ENCODE results near the gene PDRG1. TPM values are rescaled to one million over a fixed set of nuclear protein-coding genes. Genes with fewer than 3 reads are reported as not detected.

PDRG1 gene
- polyA plus RNA-seq, 1 experiment: 16.5 TPM

DNA sequence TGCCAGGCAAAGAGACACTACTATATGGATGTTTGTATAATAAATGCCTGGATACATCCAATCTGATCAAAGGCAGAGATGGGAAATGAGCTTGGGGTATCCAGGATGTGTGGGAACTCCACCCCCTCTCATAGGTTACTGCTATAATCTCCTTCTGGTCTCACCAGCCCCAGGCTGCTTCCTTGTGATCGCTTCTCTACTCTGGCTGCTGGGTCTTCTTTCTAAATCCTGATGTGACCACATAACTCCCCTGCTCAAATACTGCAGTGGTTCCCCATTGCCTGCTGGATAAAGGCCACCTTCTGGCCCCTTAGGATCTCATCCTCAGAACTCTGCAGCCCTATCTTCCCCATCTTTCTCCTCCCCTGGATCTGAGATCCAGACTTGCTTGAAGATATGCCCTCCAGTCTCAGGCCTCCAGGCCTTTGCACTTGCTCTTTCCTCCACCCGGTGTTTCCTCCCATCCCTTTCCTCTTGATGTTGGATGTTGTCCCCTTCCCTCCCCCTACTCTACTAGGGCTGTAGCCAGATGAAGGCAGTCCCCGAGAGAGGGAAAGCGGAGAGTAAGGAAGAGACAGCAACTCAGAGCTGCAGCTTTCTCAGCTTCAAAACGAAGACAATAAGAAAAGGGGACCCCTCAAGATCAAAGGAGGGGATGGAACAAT lies 15.3 kb upstream of the PDRG1 start:
- TF ChIP-seq, protein P1, sequence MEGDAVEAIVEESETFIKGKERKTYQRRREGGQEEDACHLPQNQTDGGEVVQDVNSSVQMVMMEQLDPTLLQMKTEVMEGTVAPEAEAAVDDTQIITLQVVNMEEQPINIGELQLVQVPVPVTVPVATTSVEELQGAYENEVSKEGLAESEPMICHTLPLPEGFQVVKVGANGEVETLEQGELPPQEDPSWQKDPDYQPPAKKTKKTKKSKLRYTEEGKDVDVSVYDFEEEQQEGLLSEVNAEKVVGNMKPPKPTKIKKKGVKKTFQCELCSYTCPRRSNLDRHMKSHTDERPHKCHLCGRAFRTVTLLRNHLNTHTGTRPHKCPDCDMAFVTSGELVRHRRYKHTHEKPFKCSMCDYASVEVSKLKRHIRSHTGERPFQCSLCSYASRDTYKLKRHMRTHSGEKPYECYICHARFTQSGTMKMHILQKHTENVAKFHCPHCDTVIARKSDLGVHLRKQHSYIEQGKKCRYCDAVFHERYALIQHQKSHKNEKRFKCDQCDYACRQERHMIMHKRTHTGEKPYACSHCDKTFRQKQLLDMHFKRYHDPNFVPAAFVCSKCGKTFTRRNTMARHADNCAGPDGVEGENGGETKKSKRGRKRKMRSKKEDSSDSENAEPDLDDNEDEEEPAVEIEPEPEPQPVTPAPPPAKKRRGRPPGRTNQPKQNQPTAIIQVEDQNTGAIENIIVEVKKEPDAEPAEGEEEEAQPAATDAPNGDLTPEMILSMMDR (IDR thresholded peaks at IDR 0.05; ENCODE audit: insufficient read depth, low read depth, low read length): no peak
- ChIA-PET CTCF (interaction anchor here (1.4 kb wide), 1 partner anchor 15 kb away, joined by 6 read pairs; the partner anchor contains the start of gene PDRG1), POLR2A (no interaction called here)
- Histone ChIP-seq H3K4me3 (ENCODE audit: low read depth, low read length) (no peak overlapping the region), H3K36me3 (ENCODE audit: control insufficient read depth, insufficient read depth, low read length) (no peaks in the 10 kb centered on the region), H3K27me3 (ENCODE audit: control insufficient read depth, insufficient read depth, low read length) (peaks cover 22% of the 10 kb centered on the region)
- no peak for DNase-seq (ENCODE audit: low read depth)

DNA sequence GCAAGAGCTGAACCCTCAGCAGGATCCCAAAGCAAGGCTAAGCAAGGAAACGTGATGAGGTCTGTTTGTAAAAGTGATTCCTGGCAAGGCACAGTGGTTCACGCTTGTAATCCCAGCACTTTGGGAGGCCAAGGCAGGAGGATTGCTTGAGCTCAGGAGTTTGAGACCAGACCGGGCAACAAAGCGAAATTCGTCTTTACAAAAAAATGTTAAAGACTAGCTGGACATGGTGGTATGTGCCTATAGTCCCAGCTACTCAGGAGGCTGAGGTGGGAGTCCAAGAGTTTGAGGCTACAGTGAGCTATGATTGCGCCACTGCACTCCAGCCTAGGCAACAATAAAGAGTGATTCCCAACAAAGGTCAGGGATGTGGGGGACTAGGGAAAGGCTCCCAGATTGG lies 12.0 kb upstream of the PDRG1 start:
- TF ChIP-seq, protein P1 (IDR thresholded peaks at IDR 0.05; ENCODE audit: insufficient read depth, low read depth, low read length): no peak
- no peak overlapping the region for H3K4me3 ChIP-seq (ENCODE audit: low read depth, low read length)
- H3K27me3 ChIP-seq (ENCODE audit: control insufficient read depth, insufficient read depth, low read length): peaks cover 24% of the 10 kb centered on the region
- H3K36me3 ChIP-seq (ENCODE audit: control insufficient read depth, insufficient read depth, low read length): no peaks in the 10 kb centered on the region
- no peak for DNase-seq (ENCODE audit: low read depth)
- ChIA-PET CTCF (interaction anchor here (1.2 to 2.7 kb wide), 4 partner anchors 11 to 141 kb away, joined by 3 to 13 read pairs (median 7); partner anchors contain the start of gene PDRG1), POLR2A (no interaction called here)

DNA sequence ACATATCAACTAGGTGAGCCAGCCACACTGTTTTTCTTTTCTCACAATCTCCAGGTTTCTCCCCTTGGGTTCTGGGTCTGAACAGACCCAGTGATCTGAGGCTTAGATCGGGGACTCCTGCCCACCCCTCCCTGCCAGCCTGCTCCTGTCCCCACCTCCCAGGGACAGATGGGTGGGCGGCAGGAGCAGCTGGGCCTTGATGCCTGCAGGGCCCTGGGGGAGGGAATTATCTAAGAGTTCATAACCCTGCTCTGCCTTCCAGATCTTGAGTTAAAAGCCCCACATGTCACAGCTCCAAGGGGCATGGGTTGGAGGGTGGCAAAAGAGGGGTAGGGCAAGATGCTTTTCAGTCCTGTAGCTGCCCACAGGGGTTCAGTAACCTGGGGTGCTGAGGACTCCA lies 10.9 kb upstream of the PDRG1 start:
- ChIA-PET CTCF (interaction anchor here (1.2 to 2.1 kb wide), 3 partner anchors 10 to 110 kb away, joined by 3 to 13 read pairs (median 5); partner anchors contain the start of gene PDRG1), POLR2A (no interaction called here)
- H3K36me3 ChIP-seq (ENCODE audit: control insufficient read depth, insufficient read depth, low read length): no peaks in the 10 kb centered on the region
- no peak overlapping the region for H3K4me3 ChIP-seq (ENCODE audit: low read depth, low read length)
- no peak for DNase-seq (ENCODE audit: low read depth)
- TF ChIP-seq, protein P1 (IDR thresholded peaks at IDR 0.05; ENCODE audit: insufficient read depth, low read depth, low read length): no peak
- peaks cover 24% of the 10 kb centered on the region for H3K27me3 ChIP-seq (ENCODE audit: control insufficient read depth, insufficient read depth, low read length)

DNA sequence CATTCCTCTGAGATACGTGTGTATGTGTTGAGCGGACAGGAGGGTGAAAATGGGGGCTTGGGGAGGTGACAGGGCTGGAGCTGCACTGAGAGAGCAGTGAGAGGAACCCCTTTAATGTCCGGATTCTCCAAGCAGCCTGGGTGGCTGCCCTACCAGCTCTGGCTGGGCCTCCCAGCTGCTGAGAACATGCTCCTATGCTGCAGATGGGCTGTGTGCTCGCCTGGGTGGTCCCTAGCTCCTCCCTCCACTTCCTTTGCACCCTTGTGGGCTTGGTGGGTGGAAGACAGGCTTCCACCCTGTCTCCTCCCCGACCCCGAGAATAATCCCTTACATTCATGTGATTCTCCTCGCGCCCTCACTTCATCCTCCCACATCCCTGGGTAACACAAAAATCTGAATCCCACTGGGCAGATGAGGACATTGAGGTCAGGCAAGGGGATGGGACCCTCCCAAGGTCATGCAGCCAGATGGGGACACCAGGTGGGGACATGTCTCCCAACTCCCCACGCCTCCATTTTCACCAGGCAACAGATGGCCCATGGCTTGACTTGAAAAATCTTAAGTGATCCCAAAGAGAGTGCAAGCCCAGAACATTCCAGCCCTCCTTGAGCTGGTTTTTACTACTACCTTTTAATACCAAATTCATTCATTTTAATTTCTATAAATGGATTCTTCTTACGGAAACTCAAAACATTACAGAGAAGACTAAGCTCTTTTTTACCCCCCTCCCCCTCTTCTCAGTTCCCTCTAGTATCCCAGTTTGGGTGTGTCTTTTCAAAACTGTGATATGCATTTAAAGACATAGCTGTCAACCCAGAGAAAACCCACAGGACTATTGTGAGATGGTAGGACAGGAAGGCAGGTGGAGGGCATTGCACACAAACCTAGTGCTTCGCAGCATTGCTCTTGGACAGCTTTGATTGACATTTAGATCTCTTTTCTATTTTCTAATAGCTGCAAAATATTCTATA lies 5.0 kb upstream of the PDRG1 start:
- CTCF ChIA-PET: interaction anchor here (0.7 to 7.1 kb wide), 5 partner anchors 74 to 134 kb away, joined by 3 to 71 read pairs (median 5); no protein-coding TSS in a partner anchor
- no peak for DNase-seq (ENCODE audit: low read depth)
- Histone ChIP-seq H3K36me3 (ENCODE audit: control insufficient read depth, insufficient read depth, low read length) (no peaks in the 10 kb centered on the region), H3K4me3 (ENCODE audit: low read depth, low read length) (no peak overlapping the region), H3K27me3 (ENCODE audit: control insufficient read depth, insufficient read depth, low read length) (peaks cover 11% of the 10 kb centered on the region)
- POLR2A ChIA-PET: interaction anchor here (0.6 kb wide), 1 partner anchor 85 kb away, joined by 3 read pairs; no protein-coding TSS in a partner anchor
- TF ChIP-seq, protein P1 (IDR thresholded peaks at IDR 0.05; ENCODE audit: insufficient read depth, low read depth, low read length): no peak

DNA sequence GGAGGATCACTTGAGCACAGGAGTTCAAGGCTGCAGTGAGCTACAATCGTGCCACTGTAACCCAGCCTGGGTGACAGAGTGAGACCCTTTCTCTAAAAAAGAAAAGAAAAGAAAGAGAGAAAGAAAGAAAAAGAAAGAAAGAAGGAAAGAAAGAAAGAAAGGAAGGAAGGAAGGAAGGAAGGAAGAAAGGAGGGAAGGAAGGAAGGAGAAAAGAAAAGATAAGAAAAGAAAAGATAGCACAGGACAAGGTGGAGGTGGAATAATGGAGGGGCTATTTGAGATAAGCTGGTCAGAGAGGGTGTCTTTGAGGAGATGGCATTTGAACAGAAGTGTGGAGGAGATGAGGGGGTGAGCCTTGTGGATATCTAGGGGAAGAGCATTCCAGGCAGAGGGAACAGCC lies 2.7 kb upstream of the PDRG1 start:
- TF ChIP-seq, protein P1 (IDR thresholded peaks at IDR 0.05; ENCODE audit: insufficient read depth, low read depth, low read length): no peak
- Histone ChIP-seq H3K27me3 (ENCODE audit: control insufficient read depth, insufficient read depth, low read length) (peaks cover 6% of the 10 kb centered on the region), H3K36me3 (ENCODE audit: control insufficient read depth, insufficient read depth, low read length) (no peaks in the 10 kb centered on the region), H3K4me3 (ENCODE audit: low read depth, low read length) (no peak overlapping the region)
- CTCF ChIA-PET: interaction anchor here (7.1 kb wide), 1 partner anchor 100 kb away, joined by 71 read pairs; no protein-coding TSS in a partner anchor
- DNase-seq (ENCODE audit: low read depth): no peak
- POLR2A ChIA-PET: no interaction called here
